Measurements from ENCODE around the gene GSTT2B. TPM values are rescaled to one million over a fixed set of nuclear protein-coding genes. Genes with fewer than 3 reads are reported as not detected.
A peak's percentile ranks its signal among the peaks of the same experiment; 100 is the strongest.

GSTT2B gene
- polyA plus RNA-seq, 1 of the 3 experiments (the other 2 are of a cell fraction) = 32.8 TPM

GRCh38 chr22:23915290-23915689, 45.7 kb downstream of the GSTT2B start:
- Histone ChIP-seq H3K9me2 (no peaks in the 10 kb centered on the region), H3K9me3 (no peaks in the 10 kb centered on the region), H3K27ac (ENCODE audit: low read depth in 2 of 2, low read length in 1 of 2) (peak overlapping the region in 1 of 2 experiments; percentile 18; a peak in 1 of 4 replicates), H2AFZ (ENCODE audit: low read depth) (no peak overlapping the region), H4K20me1 (ENCODE audit: insufficient read depth) (no peaks in the 10 kb centered on the region), H3K9ac (no peak overlapping the region), H3F3A (replicated peaks; ENCODE audit: insufficient read depth) (peaks cover 14% of the 10 kb centered on the region), H3K4me3 (ENCODE audit: low read depth in 2 of 2, low read length in 1 of 2) (no peak overlapping the region), H3K36me3 (replicated peaks in 1 of 2; ENCODE audit: control insufficient read depth in 1 of 2, insufficient read depth in 2 of 2, low read length in 1 of 2) (peaks cover 0 to 2% of the 10 kb centered on the region in 2 experiments), H3K27me3 (ENCODE audit: insufficient read depth) (no peaks in the 10 kb centered on the region), H3K79me2 (ENCODE audit: insufficient read depth) (no peaks in the 10 kb centered on the region), H3K4me1 (ENCODE audit: control insufficient read depth in 1 of 2, insufficient read depth in 2 of 2, low read depth in 1 of 2, low read length in 1 of 2) (peaks cover 0 to 6% of the 10 kb centered on the region in 2 experiments; a peak in 2 of 4 replicates), H3K4me2 (no peak overlapping the region)
- TF ChIP-seq EP300 (IDR thresholded peaks at IDR 0.05; ENCODE audit: borderline replicate concordance in 1 of 2, low read depth in 1 of 2, low read length in 1 of 2) = no peak
- TF ChIP-seq POLR2AphosphoS5 (IDR thresholded peaks at IDR 0.05; ENCODE audit: low read depth, low read length) = no peak
- no peak for TF ChIP-seq GABPA (IDR thresholded peaks at IDR 0.05; ENCODE audit: low read depth)
- no peak for TF ChIP-seq TEAD4 (IDR thresholded peaks at IDR 0.05; ENCODE audit: borderline replicate concordance, insufficient read depth)
- TF ChIP-seq MXI1 (IDR thresholded peaks at IDR 0.05; ENCODE audit: low read depth, low read length) = no peak
- TF ChIP-seq SMC3 (IDR thresholded peaks at IDR 0.05; ENCODE audit: low read depth, low read length) = no peak
- DNase-seq = no peak
- WGBS (ENCODE audit: low lambda C conversion rate) = 94% methylated on average over 3 of the region's 3 CpGs
- POLR2A ChIA-PET = no interaction called here
- CTCF ChIA-PET = no interaction called here

- Histone ChIP-seq H3K4me3 (ENCODE audit: low read depth in 2 of 2, low read length in 1 of 2) (peak overlapping the region; percentile 68), H3K9me3 (no peaks in the 10 kb centered on the region), H3K4me1 (ENCODE audit: control insufficient read depth in 1 of 2, insufficient read depth in 2 of 2, low read depth in 1 of 2, low read length in 1 of 2) (peaks cover 0 to 6% of the 10 kb centered on the region in 2 experiments; a peak in 2 of 4 replicates), H3K9ac (peak overlapping the region; percentile 79), H4K20me1 (ENCODE audit: insufficient read depth) (no peaks in the 10 kb centered on the region), H3K4me2 (peak overlapping the region; percentile 84), H2AFZ (ENCODE audit: low read depth) (peak overlapping the region; percentile 84), H3K9me2 (no peaks in the 10 kb centered on the region), H3K79me2 (ENCODE audit: insufficient read depth) (no peaks in the 10 kb centered on the region), H3K36me3 (replicated peaks in 1 of 2; ENCODE audit: control insufficient read depth in 1 of 2, insufficient read depth in 2 of 2, low read length in 1 of 2) (no peaks in the 10 kb centered on the region), H3K27ac (ENCODE audit: low read depth in 2 of 2, low read length in 1 of 2) (peak overlapping the region; percentile 77 to 97), H3K27me3 (ENCODE audit: insufficient read depth) (no peaks in the 10 kb centered on the region), H3F3A (replicated peaks; ENCODE audit: insufficient read depth) (peaks cover 14% of the 10 kb centered on the region)
- DNase-seq = peak; percentile 98
- ChIA-PET CTCF (interaction anchor here (0.6 to 2.0 kb wide), 6 partner anchors 11 to 75 kb away, joined by 3 to 8 read pairs (median 5); partner anchors contain the start of genes DERL3 and MIF), POLR2A (interaction anchor here (1.0 to 2.6 kb wide), 5 partner anchors 11 to 56 kb away, joined by 3 to 15 read pairs (median 7); partner anchors contain the start of gene MIF)
- WGBS (ENCODE audit: low lambda C conversion rate) = 8% methylated on average over 18 of the region's 44 CpGs
- TF ChIP-seq REST (IDR thresholded peaks at IDR 0.05; ENCODE audit: low read depth, low read length) (no peak), MAX (IDR thresholded peaks at IDR 0.05; ENCODE audit: low read depth) (peak; percentile 89), USF2 (IDR thresholded peaks at IDR 0.05; ENCODE audit: borderline replicate concordance, low read depth, low read length) (no peak), RFX5 (IDR thresholded peaks at IDR 0.05; ENCODE audit: low read length) (no peak), GABPA (IDR thresholded peaks at IDR 0.05; ENCODE audit: low read depth) (peak; percentile 63; the same call in 1 of the 2 replicates), NFIC (IDR thresholded peaks at IDR 0.05; ENCODE audit: borderline replicate concordance) (peak; percentile 42; the same call in 1 of the 2 replicates), FOSL2 (IDR thresholded peaks at IDR 0.05; ENCODE audit: borderline replicate concordance, low read depth) (no peak), POLR2AphosphoS5 (IDR thresholded peaks at IDR 0.05; ENCODE audit: low read depth, low read length) (peak; percentile 97), TEAD4 (IDR thresholded peaks at IDR 0.05; ENCODE audit: borderline replicate concordance, insufficient read depth) (no peak), FOXM1 (IDR thresholded peaks at IDR 0.05; ENCODE audit: low read depth) (no peak), ELF1 (IDR thresholded peaks at IDR 0.05) (peak; percentile 75), NRF1 (IDR thresholded peaks at IDR 0.05; ENCODE audit: low read depth, low read length) (0 out of 2 replicates have a peak, but pooled peaks have one; percentile 16), MXI1 (IDR thresholded peaks at IDR 0.05; ENCODE audit: low read depth, low read length) (peak; percentile 84; the same call in 1 of the 2 replicates), IRF3 (IDR thresholded peaks at IDR 0.05; ENCODE audit: low read depth, low read length) (no peak), FOXJ3 (CRISPR knock-in tag; IDR thresholded peaks at IDR 0.05) (peak; percentile 75), RXRA (IDR thresholded peaks at IDR 0.05; ENCODE audit: borderline replicate concordance, low read depth) (no peak), SIN3A (IDR thresholded peaks at IDR 0.05; ENCODE audit: borderline replicate concordance, low read depth, low read length) (no peak), GATA2 (CRISPR knock-in tag; IDR thresholded peaks at IDR 0.05) (no peak), TCF12 (IDR thresholded peaks at IDR 0.05) (no peak; the same call in 1 of the 2 replicates)
These were observed 47.2 kb downstream of the GSTT2B start for GRCh38 chr22:23913661-23914353.
